ENCODE measurements around the gene PCA3.

PCA3 gene

GRCh38 chr9:76810377-76810957 is 46.2 kb downstream of the PCA3 start:
- DNase-seq (ENCODE audit: low read depth): peak; percentile 69
- peak; percentile 83 for TF ChIP-seq CTCF (IDR thresholded peaks at IDR 0.05; ENCODE audit: insufficient read depth, low read depth, low read length, missing control alignments)
- no peak overlapping the region for H3K4me3 ChIP-seq (ENCODE audit: low read depth, low read length)

GRCh38 chr9:76812591-76812990 is 48.4 kb downstream of the PCA3 start:
- DNase-seq (ENCODE audit: low read depth): no peak
- H3K4me3 ChIP-seq (ENCODE audit: low read depth, low read length): no peak overlapping the region
- TF ChIP-seq CTCF (IDR thresholded peaks at IDR 0.05; ENCODE audit: insufficient read depth, low read depth, low read length, missing control alignments): no peak

GRCh38 chr9:76817489-76817888 is 53.3 kb downstream of the PCA3 start:
- no peak overlapping the region for H3K4me3 ChIP-seq (ENCODE audit: low read depth, low read length)
- TF ChIP-seq CTCF (IDR thresholded peaks at IDR 0.05; ENCODE audit: insufficient read depth, low read depth, low read length, missing control alignments): no peak
- no peak for DNase-seq (ENCODE audit: low read depth)

GRCh38 chr9:76818271-76818670 is 54.0 kb downstream of the PCA3 start:
- no peak overlapping the region for H3K4me3 ChIP-seq (ENCODE audit: low read depth, low read length)
- no peak for TF ChIP-seq CTCF (IDR thresholded peaks at IDR 0.05; ENCODE audit: insufficient read depth, low read depth, low read length, missing control alignments)
- DNase-seq (ENCODE audit: low read depth): no peak

GRCh38 chr9:76820431-76820830 is 56.2 kb downstream of the PCA3 start:
- TF ChIP-seq CTCF (IDR thresholded peaks at IDR 0.05; ENCODE audit: insufficient read depth, low read depth, low read length, missing control alignments): no peak

GRCh38 chr9:76827296-76828080 is 63.2 kb downstream of the PCA3 start:
- TF ChIP-seq CTCF (IDR thresholded peaks at IDR 0.05; ENCODE audit: insufficient read depth, low read depth, low read length, missing control alignments): no peak
- no peak overlapping the region for H3K4me3 ChIP-seq (ENCODE audit: low read depth, low read length)
- no peak for DNase-seq (ENCODE audit: low read depth)

More at GRCh38 chr9:76820431-76820830, 56.2 kb downstream of the PCA3 start:
- DNase-seq (ENCODE audit: low read depth): no peak
- H3K4me3 ChIP-seq (ENCODE audit: low read depth, low read length): no peak overlapping the region
